Myometrial cell (primary cell): ENCODE results near the gene OR52N5. TPM values are rescaled to one million over a fixed set of nuclear protein-coding genes. Genes with fewer than 3 reads are reported as not detected.

Experiments
- total RNA-seq: library from RNA; depleted of rRNA; stranded (reverse); fragments of >200 nt; gene quantifications from 2 replicates; pipeline ENCODE4 v1.2.3, GENCODE V29; 2015

The OR52N5 gene
- total RNA-seq: not detected in 2 replicates

DNA sequence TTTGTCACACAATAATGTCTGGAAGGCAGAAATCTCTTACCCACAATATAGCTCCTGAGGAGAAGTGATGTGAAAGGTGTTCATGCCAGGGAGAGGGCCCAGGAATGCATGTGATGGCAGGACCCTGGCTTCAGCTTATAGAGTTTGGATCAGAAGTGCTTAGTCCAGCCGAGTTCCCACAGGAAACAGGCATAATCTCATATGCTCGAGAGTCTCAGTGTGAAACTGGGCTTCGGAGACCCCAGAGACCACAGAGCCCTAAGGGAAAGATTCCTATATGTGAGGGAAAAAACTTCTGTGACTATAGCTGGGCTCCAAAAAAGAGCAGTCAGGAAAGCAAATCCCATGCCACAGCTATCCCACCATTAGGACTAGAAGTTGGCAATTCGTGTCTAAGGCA lies at the start of gene OR52N5:
TSS of gene OR52N5 (minus strand) at position 101 of the 400 bp plus-strand sequence. CDS start 4,721 bp downstream, outside the sequence.

DNA sequence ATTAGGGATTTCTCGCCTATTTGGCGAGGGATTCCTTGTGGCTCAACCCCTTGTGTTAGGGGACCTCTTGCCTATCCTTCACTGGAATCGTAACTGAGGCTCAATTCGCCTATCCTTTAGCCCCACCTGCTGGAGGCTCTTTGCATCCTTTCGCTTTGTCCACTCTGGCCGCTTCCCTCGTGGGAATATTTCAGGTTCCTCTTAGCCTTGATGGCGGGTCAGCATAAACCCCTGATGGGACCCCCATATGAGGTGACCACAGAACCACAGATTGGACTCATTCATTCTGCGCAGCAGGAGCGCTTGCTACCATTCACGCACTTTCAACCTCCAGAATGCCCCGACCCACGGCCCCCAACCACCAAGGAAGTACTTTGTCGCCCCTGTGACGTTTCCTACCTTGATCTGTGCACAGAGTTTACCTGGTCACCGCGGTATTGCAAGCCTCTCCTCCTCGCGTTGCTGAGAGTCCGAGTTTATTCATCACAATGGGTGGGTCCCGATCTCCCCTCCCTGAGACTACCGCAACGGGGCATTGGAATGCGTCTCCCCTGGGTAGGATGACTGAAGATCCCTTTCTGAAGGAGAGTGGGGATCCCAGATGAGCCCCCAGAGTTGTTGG lies 25.5 kb upstream of the OR52N5 start, which contains the start of gene OR52N2:
TSS of gene OR52N2 (plus strand) at position 425 of the 622 bp plus-strand sequence. CDS start 11,412 bp downstream, outside the sequence.

DNA sequence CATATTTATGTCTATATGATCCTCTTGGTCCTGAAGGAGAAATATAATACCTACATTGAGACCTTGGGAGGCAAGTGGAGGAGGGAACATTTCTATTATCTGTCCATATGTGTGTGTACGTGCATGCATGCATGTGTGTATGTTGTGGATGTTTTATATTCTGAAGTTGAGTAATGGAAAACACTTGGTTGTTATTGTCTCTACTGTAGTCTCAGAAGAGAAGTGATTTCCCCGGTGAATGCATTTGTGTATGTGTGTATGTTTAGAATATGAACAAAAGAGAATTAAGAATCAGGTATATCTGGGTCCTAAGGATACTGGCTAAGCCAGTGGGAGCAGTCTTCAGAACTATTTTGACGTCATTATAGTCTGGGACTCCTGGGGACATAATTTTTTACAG lies 8.0 kb upstream of the OR52N5 start, which contains the start of gene OR52N1:
TSS of gene OR52N1 (minus strand) at position 101 of the 400 bp plus-strand sequence. CDS start 2,449 bp downstream, outside the sequence.

DNA sequence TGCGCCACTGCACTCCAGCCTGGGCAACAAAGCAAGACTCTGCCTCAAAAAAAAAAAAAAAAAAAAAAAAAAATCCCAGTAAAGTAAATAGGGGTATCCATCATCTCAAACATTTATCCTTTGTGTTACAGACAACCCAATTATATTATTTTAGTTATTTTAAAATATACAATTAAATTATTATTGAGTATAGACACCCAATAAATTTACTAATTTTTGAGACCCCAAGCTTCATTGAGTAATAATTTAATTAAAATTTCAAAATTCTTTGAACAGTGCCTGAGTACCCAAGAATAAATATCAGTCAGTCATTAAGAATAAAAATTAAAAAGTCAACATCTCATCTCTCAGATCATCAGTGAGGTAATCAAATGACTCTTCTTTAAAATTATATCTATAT lies 29.2 kb downstream of the OR52N5 start, which contains the start of gene OR52N4:
TSS of gene OR52N4 (plus strand) at position 301 of the 400 bp plus-strand sequence. CDS start 498 bp downstream, outside the sequence.

DNA sequence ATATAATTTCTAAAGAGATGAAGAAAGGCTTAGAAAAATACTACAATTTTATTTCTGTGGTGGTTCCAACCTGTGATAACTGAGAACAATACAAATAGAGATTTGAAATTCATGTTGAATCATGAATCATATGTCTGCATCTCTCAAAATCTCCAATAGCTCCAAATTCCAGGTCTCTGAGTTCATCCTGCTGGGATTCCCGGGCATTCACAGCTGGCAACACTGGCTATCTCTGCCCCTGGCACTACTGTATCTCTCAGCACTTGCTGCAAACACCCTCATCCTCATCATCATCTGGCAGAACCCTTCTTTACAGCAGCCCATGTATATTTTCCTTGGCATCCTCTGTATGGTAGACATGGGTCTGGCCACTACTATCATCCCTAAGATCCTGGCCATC lies 46.8 kb downstream of the OR52N5 start, which contains the start of gene OR56B1:
TSS of gene OR56B1 (plus strand) at position 53 of the 400 bp plus-strand sequence. CDS start at position 122, 69 bp downstream.

Other genes starting within 250 kb of the OR52N5 start
- gene OR52H1, start 234.8 kb downstream of the OR52N5 start, total RNA-seq: not detected in 2 replicates
- gene OR52B6, start 202.5 kb downstream of the OR52N5 start, total RNA-seq: not detected in 2 replicates
- gene TRIM6, start 186.7 kb downstream of the OR52N5 start, total RNA-seq: 7.1 and 8.6 TPM in 2 replicates
- gene TRIM34, start 158.4 kb downstream of the OR52N5 start, total RNA-seq: 16.5 and 18.5 TPM in 2 replicates
- 22.8 and 31.9 TPM in 2 replicates for gene TRIM5, start 98.3 kb downstream of the OR52N5 start, total RNA-seq
- 49.6 and 55.1 TPM in 2 replicates for gene TRIM22, start 93.6 kb downstream of the OR52N5 start, total RNA-seq
- gene OR56B1, start 46.9 kb downstream of the OR52N5 start, total RNA-seq: not detected in 2 replicates
- gene OR52N4, start 29.1 kb downstream of the OR52N5 start, total RNA-seq: not detected in 2 replicates
- not detected in 2 replicates for gene OR52N1, start 7.9 kb upstream of the OR52N5 start, total RNA-seq
- gene OR52N2, start 25.6 kb upstream of the OR52N5 start, total RNA-seq: not detected in 2 replicates
- not detected in 2 replicates for gene OR52E6, start 58.5 kb upstream of the OR52N5 start, total RNA-seq
- gene OR52E8, start 74.3 kb upstream of the OR52N5 start, total RNA-seq: not detected in 2 replicates
- not detected in 2 replicates for gene OR52E4, start 97.3 kb upstream of the OR52N5 start, total RNA-seq
- gene OR52E5, start 109.9 kb upstream of the OR52N5 start, total RNA-seq: not detected in 2 replicates
- gene OR56A3, start 158.9 kb upstream of the OR52N5 start, total RNA-seq: not detected in 2 replicates
- gene OR56A5, start 185.1 kb upstream of the OR52N5 start, total RNA-seq: not detected in 2 replicates
- not detected in 2 replicates for gene OR52L1, start 203.6 kb upstream of the OR52N5 start, total RNA-seq
- not detected in 2 replicates for gene OR56A4, start 223.6 kb upstream of the OR52N5 start, total RNA-seq
- gene OR56A1, start 247.4 kb upstream of the OR52N5 start, total RNA-seq: not detected in 2 replicates